ENCODE data around the gene SALL1.

The SALL1 gene

GRCh38 chr16:51152691-51153576 is 1.9 kb upstream of the SALL1 start:
- FAIRE-seq = no peak
- TF ChIP-seq POLR2A (IDR thresholded peaks at IDR 0.05; ENCODE audit: low read depth, low read length) = no peak
- DNase-seq (ENCODE audit: insufficient read length, low spot score) = peak; percentile 24

- DNase-seq (ENCODE audit: insufficient read length, low spot score) = peak; percentile 58
- peak; percentile 38; the same call in 1 of the 2 replicates for TF ChIP-seq POLR2A (IDR thresholded peaks at IDR 0.05; ENCODE audit: low read depth, low read length)
- FAIRE-seq = no peak
Observed at GRCh38 chr16:51151961-51152663, 1.0 kb upstream of the SALL1 start.

- no peak for FAIRE-seq
- peak; percentile 45 for DNase-seq (ENCODE audit: insufficient read length, low spot score)
- TF ChIP-seq POLR2A (IDR thresholded peaks at IDR 0.05; ENCODE audit: low read depth, low read length) = no peak
Observed at GRCh38 chr16:51151435-51151960, 428 bp upstream of the SALL1 start.

DNA sequence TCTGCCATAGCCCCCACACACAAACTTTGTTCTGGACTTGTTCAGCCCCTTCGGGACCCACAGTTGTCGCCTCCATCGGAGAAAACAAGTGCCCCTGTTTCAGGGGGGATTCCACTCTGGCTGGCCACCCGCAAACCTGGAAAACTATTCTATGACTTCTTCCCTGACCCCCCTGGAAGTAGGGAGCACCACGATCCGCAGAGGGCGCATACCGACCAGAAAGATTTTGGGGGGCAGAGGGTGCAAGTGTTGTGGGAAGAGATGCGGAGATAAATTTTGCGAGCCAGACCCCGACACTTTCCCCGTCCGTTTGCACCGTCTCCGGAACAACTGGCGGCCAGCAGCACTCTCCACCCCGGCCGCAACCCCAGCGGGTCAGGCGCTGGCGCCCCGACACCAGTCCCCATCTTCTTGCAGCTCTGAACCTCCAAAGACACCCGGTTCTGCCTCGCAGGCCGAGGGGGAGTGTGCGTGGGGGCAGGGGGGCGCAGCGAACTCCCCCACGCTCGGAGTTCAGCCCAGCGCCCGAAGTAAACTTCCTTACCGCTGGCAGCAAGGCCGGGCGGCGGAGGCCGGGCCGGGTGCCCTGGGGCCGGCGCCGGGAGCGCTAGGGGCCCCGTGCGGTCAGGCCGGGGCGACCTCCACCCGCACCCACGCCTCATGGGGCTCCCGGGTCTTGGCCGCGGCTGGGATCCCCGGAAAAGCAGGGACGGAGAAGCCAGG is 744 bp downstream of the SALL1 start:
- no peak for TF ChIP-seq POLR2A (IDR thresholded peaks at IDR 0.05; ENCODE audit: low read depth, low read length)
- FAIRE-seq (no peak), DNase-seq (ENCODE audit: insufficient read length, low spot score) (no peak)

GRCh38 chr16:51149721-51150164 is 1.3 kb downstream of the SALL1 start:
- no peak for TF ChIP-seq POLR2A (IDR thresholded peaks at IDR 0.05; ENCODE audit: low read depth, low read length)
- FAIRE-seq (no peak), DNase-seq (ENCODE audit: insufficient read length, low spot score) (no peak)

- DNase-seq (ENCODE audit: insufficient read length, low spot score) (no peak), FAIRE-seq (no peak)
- no peak for TF ChIP-seq POLR2A (IDR thresholded peaks at IDR 0.05; ENCODE audit: low read depth, low read length)
Observed at GRCh38 chr16:51149251-51149661, 1.8 kb downstream of the SALL1 start.

DNA sequence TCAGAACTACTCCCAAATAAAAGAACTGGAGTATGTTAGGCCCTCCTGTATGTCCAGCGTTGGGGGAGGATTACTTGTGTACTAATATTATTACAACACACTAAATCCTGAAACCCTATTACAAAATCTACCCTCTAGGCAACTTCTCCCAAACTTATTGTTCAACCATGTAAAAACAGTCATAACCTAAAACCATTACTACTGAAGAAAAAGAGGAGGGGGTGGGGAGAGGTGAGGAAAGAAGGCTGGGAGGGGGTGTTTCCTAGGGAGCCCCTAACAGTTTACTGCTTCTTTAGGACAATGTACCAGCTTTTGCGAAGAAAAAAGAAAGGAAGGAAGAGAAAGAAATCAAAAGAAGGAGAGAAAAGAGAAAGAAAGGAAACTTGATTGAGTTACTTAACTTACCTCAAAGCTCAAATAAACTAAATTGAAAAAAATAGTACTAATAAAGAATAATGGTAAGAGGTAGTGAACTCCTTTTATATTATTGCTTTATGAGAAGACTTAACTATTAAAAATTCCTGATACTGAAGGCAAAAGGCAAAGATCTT is 2.3 kb downstream of the SALL1 start:
- DNase-seq (ENCODE audit: insufficient read length, low spot score) (no peak), FAIRE-seq (no peak)
- no peak for TF ChIP-seq POLR2A (IDR thresholded peaks at IDR 0.05; ENCODE audit: low read depth, low read length)

DNA sequence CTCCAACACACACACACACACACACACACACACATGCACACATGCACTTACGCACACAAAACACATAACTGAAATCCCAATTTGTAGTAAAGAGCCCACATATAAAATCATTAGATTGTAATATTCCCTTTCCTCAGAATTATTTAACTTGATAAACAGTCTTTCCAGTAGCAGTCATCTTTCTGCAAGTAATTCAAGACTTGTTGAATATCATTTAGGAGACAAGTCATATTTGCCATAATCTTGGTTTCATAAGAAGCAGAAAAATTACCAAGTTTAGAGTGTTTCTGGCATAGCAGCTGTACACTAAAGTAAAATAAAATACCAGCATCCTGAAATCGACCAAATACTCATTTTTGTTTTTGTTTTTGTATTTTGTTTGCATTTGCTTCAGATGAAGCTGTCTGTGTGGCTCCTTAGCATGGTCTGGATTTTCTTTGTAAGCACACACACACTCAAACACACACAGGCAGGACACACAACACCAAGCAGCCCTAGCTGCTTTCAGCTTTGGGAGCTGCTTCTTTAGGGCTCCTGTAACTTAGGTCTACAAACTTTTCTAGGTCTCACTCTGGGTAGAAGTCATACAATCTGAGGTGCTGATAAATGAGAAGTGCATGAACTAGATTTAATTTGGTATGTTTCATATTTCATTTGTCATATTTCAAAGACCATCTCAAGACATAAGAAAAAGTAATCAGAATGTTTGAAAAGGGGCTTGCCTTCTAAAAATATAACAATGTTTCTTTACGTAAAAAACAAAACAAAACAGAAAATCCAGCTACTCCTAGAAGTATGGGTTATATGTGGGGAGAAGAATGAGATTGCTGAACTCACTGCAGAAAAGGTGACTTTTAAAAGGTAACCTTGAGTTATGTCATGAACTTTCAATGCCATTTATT is 3.0 kb downstream of the SALL1 start:
- DNase-seq (ENCODE audit: insufficient read length, low spot score) (no peak), FAIRE-seq (no peak)
- TF ChIP-seq POLR2A (IDR thresholded peaks at IDR 0.05; ENCODE audit: low read depth, low read length) = no peak

DNA sequence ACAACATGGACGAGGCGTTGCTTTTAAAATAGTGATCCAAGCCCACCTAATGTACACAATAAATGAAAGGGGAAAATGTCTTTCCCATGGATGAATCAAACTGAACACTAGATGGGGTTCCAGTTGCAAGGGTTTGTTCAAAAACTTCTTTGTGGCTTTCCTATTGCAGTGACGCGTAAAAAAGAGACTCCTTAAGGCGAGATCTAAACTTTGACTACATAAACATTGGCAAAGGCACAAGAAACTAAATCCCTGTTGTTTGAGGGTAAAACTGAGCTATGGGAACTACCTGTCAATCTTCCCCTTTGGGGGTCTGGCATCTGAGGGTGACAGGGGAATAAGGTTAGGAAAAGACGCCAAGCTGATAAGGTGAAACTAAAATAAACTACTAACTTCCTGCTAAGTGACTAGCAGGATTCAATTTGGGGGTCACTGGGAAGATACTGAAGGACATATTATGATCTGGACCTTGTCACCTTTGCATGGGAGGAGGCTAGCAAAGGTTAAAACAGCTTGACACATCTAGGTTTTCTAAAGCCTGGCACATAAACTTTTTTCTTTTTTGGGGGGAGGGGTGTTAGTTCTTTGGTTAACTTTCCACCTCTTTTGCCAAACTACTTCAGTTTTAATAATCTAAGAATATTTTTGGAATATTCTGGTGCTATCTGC is 4.7 kb downstream of the SALL1 start:
- TF ChIP-seq POLR2A (IDR thresholded peaks at IDR 0.05; ENCODE audit: low read depth, low read length) = no peak
- DNase-seq (ENCODE audit: insufficient read length, low spot score) (no peak), FAIRE-seq (no peak)

GRCh38 chr16:51144203-51144602 is 6.9 kb downstream of the SALL1 start:
- TF ChIP-seq POLR2A (IDR thresholded peaks at IDR 0.05; ENCODE audit: low read depth, low read length) = no peak
- DNase-seq (ENCODE audit: insufficient read length, low spot score) = no peak
- FAIRE-seq = no peak

DNA sequence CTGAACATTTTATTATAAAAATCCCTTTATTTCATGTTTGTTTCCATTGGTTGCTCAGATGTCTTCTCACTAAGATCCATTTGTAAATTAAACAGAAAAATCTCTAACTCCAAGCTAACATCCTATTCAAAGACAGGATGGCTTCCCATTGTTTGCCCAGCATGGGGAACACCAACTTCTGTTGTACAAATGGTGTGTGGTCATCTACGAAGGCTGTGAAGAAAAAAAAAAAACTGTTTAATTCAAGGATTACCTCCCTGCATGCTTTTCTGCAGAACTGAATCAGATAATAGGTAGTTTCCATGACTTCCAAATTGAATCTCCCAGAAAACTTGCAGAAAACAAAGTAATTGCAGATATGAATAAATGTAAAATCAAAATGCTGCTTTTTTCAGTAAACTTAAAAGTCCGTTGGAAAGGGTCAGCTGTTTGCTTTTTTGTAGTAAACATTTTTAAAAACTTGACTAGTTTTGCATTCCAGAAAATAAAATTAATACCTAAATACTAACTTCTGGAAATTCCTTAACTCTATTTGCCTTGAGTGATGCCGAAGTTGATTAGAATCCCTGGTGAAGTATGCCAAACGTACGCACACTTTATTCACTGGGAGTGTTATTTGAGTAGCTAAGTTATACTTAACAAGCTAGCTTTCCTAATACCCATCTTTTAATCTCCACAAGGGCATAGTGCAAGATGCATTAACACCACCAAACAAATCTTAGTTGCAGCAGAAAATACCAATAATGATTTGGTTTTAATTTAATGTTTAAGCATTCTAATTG is 7.7 kb downstream of the SALL1 start:
- no peak for DNase-seq (ENCODE audit: insufficient read length, low spot score)
- TF ChIP-seq POLR2A (IDR thresholded peaks at IDR 0.05; ENCODE audit: low read depth, low read length) = no peak
- no peak for FAIRE-seq
